ENCODE data around the gene CENPM. TPM values are rescaled to one million over a fixed set of nuclear protein-coding genes. Genes with fewer than 3 reads are reported as not detected.

The CENPM gene
- total and polyA plus RNA-seq, 9 of the 15 experiments (the other 6 are each of a cell fraction or from before 2014, with no cell fraction given) = 11.3 to 67.7 (median 32.3) TPM

DNA sequence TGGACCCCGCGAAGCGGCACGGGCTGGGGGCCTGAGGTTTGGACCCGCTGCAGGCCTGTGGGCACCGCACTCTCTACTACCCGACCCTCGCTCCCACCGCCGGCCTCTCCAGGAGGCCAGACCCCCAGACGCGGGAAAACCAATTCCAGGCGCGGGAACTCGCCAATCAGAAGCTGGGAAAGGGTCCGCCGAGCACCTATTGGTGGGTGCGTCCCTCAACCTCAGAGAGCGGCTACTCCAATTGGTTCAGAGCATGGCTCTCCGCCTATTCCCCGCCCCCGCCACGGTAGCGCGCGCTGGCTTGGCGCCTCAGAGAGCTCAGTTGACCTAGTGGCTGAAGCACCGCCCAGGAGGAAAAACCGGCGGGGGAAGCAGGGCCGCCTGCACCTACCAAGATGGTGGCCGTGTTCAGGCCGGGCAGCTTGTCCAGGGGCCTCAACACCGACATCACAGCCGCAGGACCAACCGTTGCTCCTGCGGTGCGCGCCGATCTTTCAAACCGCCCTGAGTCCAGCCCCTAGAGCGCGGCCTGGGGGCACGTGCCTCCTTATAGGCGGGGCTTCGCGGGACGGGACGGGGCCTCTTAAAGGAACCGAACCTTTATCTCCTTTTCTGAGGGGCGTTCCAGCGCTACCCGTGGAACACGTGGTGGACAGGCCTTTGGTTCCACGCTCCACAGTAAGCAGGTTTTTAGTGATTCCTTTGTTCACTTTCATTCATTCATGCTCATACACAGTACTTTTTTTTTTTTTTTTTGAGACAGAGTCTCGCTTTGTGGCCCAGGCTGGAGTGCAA lies at the start of gene CENPM (continued):
- TF ChIP-seq, protein P1, sequence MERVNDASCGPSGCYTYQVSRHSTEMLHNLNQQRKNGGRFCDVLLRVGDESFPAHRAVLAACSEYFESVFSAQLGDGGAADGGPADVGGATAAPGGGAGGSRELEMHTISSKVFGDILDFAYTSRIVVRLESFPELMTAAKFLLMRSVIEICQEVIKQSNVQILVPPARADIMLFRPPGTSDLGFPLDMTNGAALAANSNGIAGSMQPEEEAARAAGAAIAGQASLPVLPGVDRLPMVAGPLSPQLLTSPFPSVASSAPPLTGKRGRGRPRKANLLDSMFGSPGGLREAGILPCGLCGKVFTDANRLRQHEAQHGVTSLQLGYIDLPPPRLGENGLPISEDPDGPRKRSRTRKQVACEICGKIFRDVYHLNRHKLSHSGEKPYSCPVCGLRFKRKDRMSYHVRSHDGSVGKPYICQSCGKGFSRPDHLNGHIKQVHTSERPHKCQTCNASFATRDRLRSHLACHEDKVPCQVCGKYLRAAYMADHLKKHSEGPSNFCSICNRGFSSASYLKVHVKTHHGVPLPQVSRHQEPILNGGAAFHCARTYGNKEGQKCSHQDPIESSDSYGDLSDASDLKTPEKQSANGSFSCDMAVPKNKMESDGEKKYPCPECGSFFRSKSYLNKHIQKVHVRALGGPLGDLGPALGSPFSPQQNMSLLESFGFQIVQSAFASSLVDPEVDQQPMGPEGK (CRISPR knock-in tag; IDR thresholded peaks at IDR 0.05; ENCODE audit: borderline replicate concordance) = no peak
- TF ChIP-seq KLF16 (IDR thresholded peaks at IDR 0.05) (no peak), ZNF24 (IDR thresholded peaks at IDR 0.05) (no peak), SMAD3 (CRISPR knock-in tag; conservative IDR thresholded peaks at IDR 0.05) (no peak), KAT7 (CRISPR knock-in tag; IDR thresholded peaks at IDR 0.05; ENCODE audit: borderline replicate concordance) (peak; percentile 75; the same call in 1 of the 2 replicates), E2F3 (CRISPR knock-in tag; IDR thresholded peaks at IDR 0.05) (peak; percentile 55; the same call in 1 of the 2 replicates)
- TF ChIP-seq, protein P2, sequence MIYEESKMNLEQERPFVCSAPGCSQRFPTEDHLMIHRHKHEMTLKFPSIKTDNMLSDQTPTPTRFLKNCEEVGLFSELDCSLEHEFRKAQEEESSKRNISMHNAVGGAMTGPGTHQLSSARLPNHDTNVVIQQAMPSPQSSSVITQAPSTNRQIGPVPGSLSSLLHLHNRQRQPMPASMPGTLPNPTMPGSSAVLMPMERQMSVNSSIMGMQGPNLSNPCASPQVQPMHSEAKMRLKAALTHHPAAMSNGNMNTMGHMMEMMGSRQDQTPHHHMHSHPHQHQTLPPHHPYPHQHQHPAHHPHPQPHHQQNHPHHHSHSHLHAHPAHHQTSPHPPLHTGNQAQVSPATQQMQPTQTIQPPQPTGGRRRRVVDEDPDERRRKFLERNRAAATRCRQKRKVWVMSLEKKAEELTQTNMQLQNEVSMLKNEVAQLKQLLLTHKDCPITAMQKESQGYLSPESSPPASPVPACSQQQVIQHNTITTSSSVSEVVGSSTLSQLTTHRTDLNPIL (CRISPR knock-in tag; IDR thresholded peaks at IDR 0.05) = no peak
- TF ChIP-seq, protein P3, sequence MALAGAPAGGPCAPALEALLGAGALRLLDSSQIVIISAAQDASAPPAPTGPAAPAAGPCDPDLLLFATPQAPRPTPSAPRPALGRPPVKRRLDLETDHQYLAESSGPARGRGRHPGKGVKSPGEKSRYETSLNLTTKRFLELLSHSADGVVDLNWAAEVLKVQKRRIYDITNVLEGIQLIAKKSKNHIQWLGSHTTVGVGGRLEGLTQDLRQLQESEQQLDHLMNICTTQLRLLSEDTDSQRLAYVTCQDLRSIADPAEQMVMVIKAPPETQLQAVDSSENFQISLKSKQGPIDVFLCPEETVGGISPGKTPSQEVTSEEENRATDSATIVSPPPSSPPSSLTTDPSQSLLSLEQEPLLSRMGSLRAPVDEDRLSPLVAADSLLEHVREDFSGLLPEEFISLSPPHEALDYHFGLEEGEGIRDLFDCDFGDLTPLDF (CRISPR knock-in tag; IDR thresholded peaks at IDR 0.05) = peak; percentile 77; the same call in 1 of the 2 replicates

Measured in K562 (cell line).